NCI-H2107 treated with DMSO at 0.1 percent for 48 hours (cell line): Measurements from ENCODE around the gene DVL3.
A peak's percentile ranks its signal among the peaks of the same experiment; 100 is the strongest.

Source experiments
- DNase-seq: peaks from one replicate; lab custom pipeline; 2025; ENCODE audit not compliant: unreplicated experiment; lab: John Stamatoyannopoulos, UW

DVL3 gene

GRCh38 chr3:184176377-184177330 is 21.5 kb downstream of the DVL3 start:
- DNase-seq, result no peak

GRCh38 chr3:184177331-184177731 is 22.2 kb downstream of the DVL3 start:
- no peak for DNase-seq

- DNase-seq, result no peak
Measured at GRCh38 chr3:184177767-184178306, 22.7 kb downstream of the DVL3 start.

- DNase-seq, result no peak
Measured at GRCh38 chr3:184178521-184179138, 23.5 kb downstream of the DVL3 start.

- no peak for DNase-seq
Measured at GRCh38 chr3:184180165-184180564, 25.0 kb downstream of the DVL3 start.

- no peak for DNase-seq
Measured at GRCh38 chr3:184181596-184181995, 26.4 kb downstream of the DVL3 start.

- DNase-seq, result no peak
Measured at GRCh38 chr3:184183679-184184078, 28.5 kb downstream of the DVL3 start.

- no peak for DNase-seq
Measured at GRCh38 chr3:184184546-184185230, 29.5 kb downstream of the DVL3 start.

GRCh38 chr3:184185461-184186183 is 30.4 kb downstream of the DVL3 start:
- peak; percentile 99 for DNase-seq

- no peak for DNase-seq
Measured at GRCh38 chr3:184186184-184186901, 31.2 kb downstream of the DVL3 start, which contains the start of gene ABCF3. Gene ABCF3, plus strand, starts transcription at chr3:184186199. Its CDS starts 9 bp downstream, at chr3:184186208.

GRCh38 chr3:184186902-184187207 is 31.7 kb downstream of the DVL3 start:
- no peak for DNase-seq

- no peak for DNase-seq
Measured at GRCh38 chr3:184188080-184188479, 32.9 kb downstream of the DVL3 start.

- no peak for DNase-seq
Measured at GRCh38 chr3:184189421-184189820, 34.2 kb downstream of the DVL3 start.

- no peak for DNase-seq
Measured at GRCh38 chr3:184192889-184193288, 37.7 kb downstream of the DVL3 start.

GRCh38 chr3:184193991-184194539 is 38.9 kb downstream of the DVL3 start:
- DNase-seq, result no peak

- no peak for DNase-seq
Measured at GRCh38 chr3:184196536-184196935, 41.4 kb downstream of the DVL3 start.

- DNase-seq, result no peak
Measured at GRCh38 chr3:184198509-184198908, 43.3 kb downstream of the DVL3 start.

GRCh38 chr3:184200825-184201224 is 45.6 kb downstream of the DVL3 start:
- no peak for DNase-seq

GRCh38 chr3:184203526-184203925 is 48.3 kb downstream of the DVL3 start:
- DNase-seq, result no peak
